PC-3 (cell line): ENCODE data around the gene IGSF21.

Experiments
- EZH2 ChIP-seq: fragments of 300-600 bp; sonication (generic); IDR thresholded peaks from one replicate; pipeline ENCODE4 v1.6.1; 2017; ENCODE audit warnings: antibody characterized with exemption, mild to moderate bottlenecking, low read length; ENCODE audit not compliant: unreplicated experiment
- EZH2phosphoT487 ChIP-seq: fragments of 300-600 bp; sonication (generic); IDR thresholded peaks from 2 replicates; pipeline ENCODE4 v1.6.1; 2018; ENCODE audit warnings: mild to moderate bottlenecking, antibody characterized with exemption, low read length, borderline replicate concordance
- TF ChIP-seq, protein P1 (sequence below): fragments of 300-600 bp; sonication (generic); conservative IDR thresholded peaks from 2 replicates; pipeline ENCODE4 v1.5.1; 2017; ENCODE audit warnings: antibody characterized with exemption, low read depth, mild to moderate bottlenecking, low read length

DNA sequence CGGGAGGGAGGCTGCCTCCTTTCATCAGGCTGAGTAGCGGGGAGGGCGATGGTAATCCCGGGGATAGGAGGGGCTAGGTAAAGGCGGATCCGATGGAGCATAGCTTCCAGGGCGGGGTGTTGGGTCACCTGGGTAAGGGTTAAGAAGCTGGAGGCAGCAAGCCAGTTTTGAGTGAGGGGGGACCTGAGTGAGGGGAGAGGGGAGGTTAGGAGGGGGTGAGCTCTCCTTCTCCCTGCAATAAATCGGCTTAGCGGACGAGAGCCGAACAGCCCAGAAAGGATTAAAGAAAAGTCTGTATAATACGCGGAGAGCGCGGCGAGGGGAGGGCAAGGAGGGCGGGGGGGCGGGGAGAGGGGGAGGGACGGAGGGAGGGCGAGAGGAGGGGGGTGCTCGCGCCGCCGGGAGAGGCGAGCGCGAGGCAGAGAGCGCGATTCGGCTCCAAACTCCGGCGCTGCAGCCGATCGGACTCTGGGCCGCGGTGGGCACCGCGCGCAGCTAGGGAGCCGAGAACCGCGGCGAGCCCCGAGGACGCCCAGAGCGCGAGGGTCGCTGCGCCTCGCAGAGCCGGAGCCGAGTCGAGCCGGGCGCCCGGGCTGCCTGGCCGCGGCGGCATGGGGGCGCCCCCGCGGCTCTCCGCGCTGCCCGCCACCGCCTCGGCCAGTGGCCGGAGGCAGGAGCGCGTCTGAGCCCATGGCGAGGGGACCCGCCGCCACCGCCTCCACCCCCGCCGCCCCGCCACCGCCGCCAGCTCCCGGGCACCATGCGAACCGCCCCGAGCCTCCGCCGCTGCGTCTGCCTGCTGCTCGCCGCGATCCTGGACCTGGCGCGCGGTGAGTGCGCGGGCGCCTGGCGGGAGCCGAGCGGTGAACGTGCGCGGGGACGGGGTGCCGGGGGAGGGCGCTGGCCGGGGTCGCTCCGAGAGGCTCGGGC is at the start of gene IGSF21:
- TF ChIP-seq, protein P1, sequence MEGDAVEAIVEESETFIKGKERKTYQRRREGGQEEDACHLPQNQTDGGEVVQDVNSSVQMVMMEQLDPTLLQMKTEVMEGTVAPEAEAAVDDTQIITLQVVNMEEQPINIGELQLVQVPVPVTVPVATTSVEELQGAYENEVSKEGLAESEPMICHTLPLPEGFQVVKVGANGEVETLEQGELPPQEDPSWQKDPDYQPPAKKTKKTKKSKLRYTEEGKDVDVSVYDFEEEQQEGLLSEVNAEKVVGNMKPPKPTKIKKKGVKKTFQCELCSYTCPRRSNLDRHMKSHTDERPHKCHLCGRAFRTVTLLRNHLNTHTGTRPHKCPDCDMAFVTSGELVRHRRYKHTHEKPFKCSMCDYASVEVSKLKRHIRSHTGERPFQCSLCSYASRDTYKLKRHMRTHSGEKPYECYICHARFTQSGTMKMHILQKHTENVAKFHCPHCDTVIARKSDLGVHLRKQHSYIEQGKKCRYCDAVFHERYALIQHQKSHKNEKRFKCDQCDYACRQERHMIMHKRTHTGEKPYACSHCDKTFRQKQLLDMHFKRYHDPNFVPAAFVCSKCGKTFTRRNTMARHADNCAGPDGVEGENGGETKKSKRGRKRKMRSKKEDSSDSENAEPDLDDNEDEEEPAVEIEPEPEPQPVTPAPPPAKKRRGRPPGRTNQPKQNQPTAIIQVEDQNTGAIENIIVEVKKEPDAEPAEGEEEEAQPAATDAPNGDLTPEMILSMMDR: no peak
- no peak for TF ChIP-seq EZH2phosphoT487
- peak; percentile 28 for TF ChIP-seq EZH2
